Liver (tissue), 9 donors: ENCODE results near the gene BAHCC1. TPM values are rescaled to one million over a fixed set of nuclear protein-coding genes. Genes with fewer than 3 reads are reported as not detected.

Experiments
- DNase-seq: peaks from one replicate; pipeline ENCODE4 v3.0.0-alpha.2; 2017; ENCODE audit warnings: low spot score
- H3K27ac ChIP-seq, 2 donors: one replicate each; pipeline ENCODE4 v1.7.0; 2013; ENCODE audit warnings: inconsistent platforms in 2 of 2, low read length in 2 of 2, control low read depth in 1 of 2, low read depth in 1 of 2, mild to moderate bottlenecking in 1 of 2
- H3K27me3 ChIP-seq, 4 donors: one replicate each; pipeline versions ENCODE4 v1.6.1 to v1.7.0; 2013; ENCODE audit warnings: low read length in 3 of 4, inconsistent platforms in 1 of 4, mild to moderate bottlenecking in 1 of 4, moderate library complexity in 1 of 4; ENCODE audit not compliant: control insufficient read depth in 4 of 4, insufficient read depth in 4 of 4
- H3K36me3 ChIP-seq, 4 donors: one replicate each; pipeline versions ENCODE4 v1.6.1 to v1.7.0; 2013; ENCODE audit warnings: low read length in 3 of 4, mild to moderate bottlenecking in 3 of 4, low read depth in 1 of 4, moderate library complexity in 1 of 4; ENCODE audit not compliant: control insufficient read depth in 4 of 4, insufficient read depth in 3 of 4
- H3K4me1 ChIP-seq, 4 donors: one replicate each; pipeline versions ENCODE4 v1.6.1 to v1.7.0; 2013; ENCODE audit warnings: low read length in 3 of 4, mild to moderate bottlenecking in 3 of 4, moderate library complexity in 1 of 4; ENCODE audit not compliant: control insufficient read depth in 4 of 4, insufficient read depth in 4 of 4
- H3K4me3 ChIP-seq, 3 donors: one replicate each; pipeline versions ENCODE4 v1.6.1 to v1.7.0; 2013; ENCODE audit warnings: low read length in 3 of 3, control low read depth in 1 of 3, low read depth in 1 of 3, mild to moderate bottlenecking in 1 of 3
- H3K9ac ChIP-seq, 2 donors: one replicate each; pipeline ENCODE4 v1.7.0; 2013; ENCODE audit warnings: low read length in 2 of 2, mild to moderate bottlenecking in 2 of 2, moderate library complexity in 2 of 2, control low read depth in 1 of 2, low read depth in 1 of 2
- H3K9me3 ChIP-seq, 4 donors: one replicate each; pipeline versions ENCODE4 v1.6.1 to v1.7.0; 2013; ENCODE audit warnings: low read length in 3 of 4; ENCODE audit not compliant: control insufficient read depth in 4 of 4
- EGR1 ChIP-seq, 2 donors: IDR thresholded peaks; 2 replicates each; pipeline ENCODE4 v1.6.1; 2016 to 2018; ENCODE audit warnings: antibody characterized with exemption in 2 of 2, low read depth in 2 of 2
- GABPA ChIP-seq, 2 donors: IDR thresholded peaks in 1 of 2; conservative IDR thresholded peaks in 1 of 2; 2 replicates each; pipeline ENCODE4 v1.6.1; 2016; ENCODE audit warnings: antibody characterized with exemption in 2 of 2, mild to moderate bottlenecking in 1 of 2, moderate library complexity in 1 of 2
- HNF4G ChIP-seq: IDR thresholded peaks from 2 replicates; pipeline ENCODE4 v1.6.1; 2016; ENCODE audit warnings: antibody characterized with exemption
- JUND ChIP-seq, 2 donors: IDR thresholded peaks; 2 replicates each; pipeline ENCODE4 v1.6.1; 2016; ENCODE audit warnings: antibody characterized with exemption in 2 of 2
- NR2F2 ChIP-seq: IDR thresholded peaks from 2 replicates; pipeline ENCODE4 v1.6.1; 2016; ENCODE audit warnings: antibody characterized with exemption
- RAD21 ChIP-seq, 2 donors: IDR thresholded peaks; 2 replicates each; pipeline ENCODE4 v1.6.1; 2016; ENCODE audit warnings: antibody characterized with exemption in 2 of 2, mild to moderate bottlenecking in 2 of 2
- RXRA ChIP-seq, 2 donors: IDR thresholded peaks; 2 replicates each; pipeline ENCODE4 v1.6.1; 2017 to 2018; ENCODE audit warnings: antibody characterized with exemption in 2 of 2, mild to moderate bottlenecking in 1 of 2
- SP1 ChIP-seq: IDR thresholded peaks from 2 replicates; pipeline ENCODE4 v1.6.1; 2018; ENCODE audit warnings: antibody characterized with exemption, mild to moderate bottlenecking
- TAF1 ChIP-seq: conservative IDR thresholded peaks from 2 replicates; pipeline ENCODE4 v1.6.1; 2016; ENCODE audit warnings: antibody characterized with exemption, mild to moderate bottlenecking
- WGBS: extraction: QIAGEN DNeasy Blood & Tissue Kit; methylation state at CpG from one replicate; pipeline ENCODE4 v1.1.7; 2013; 5-methylcytosine and 5-hydroxymethylcytosine counted together
- polyA plus RNA-seq, 2 donors: library from polyadenylated mRNA; stranded (reverse) in 1 of 2; unstranded in 1 of 2; fragments of 200-250 nt in 1 of 2; fragments of >200 nt in 1 of 2; fragmentation: Nextera tagmentation in 1 of 2; extraction: Ambion mirVana in 1 of 2; gene quantifications; one replicate each; pipeline versions ENCODE4 v1.2.1 to v1.2.3, GENCODE V29; 2013 to 2015
- total RNA-seq, 2 donors: library from RNA; depleted of rRNA; stranded (reverse); fragments of >200 nt; gene quantifications; one replicate each; pipeline ENCODE4 v1.2.3, GENCODE V29; 2014
- TF ChIP-seq, protein P1 (sequence below): fragments of 150-350 bp; IDR thresholded peaks from 2 replicates; pipeline ENCODE4 v1.5.1; 2017; ENCODE audit warnings: improper control_type of control experiment, low read depth, low read length; ENCODE audit not compliant: missing input control
- TF ChIP-seq, protein P2 (sequence below): IDR thresholded peaks from 2 replicates; pipeline ENCODE4 v1.6.1; 2016; ENCODE audit warnings: antibody characterized with exemption
- TF ChIP-seq, protein P3 (sequence below): IDR thresholded peaks from 2 replicates; pipeline ENCODE4 v1.6.1; 2016; ENCODE audit warnings: antibody characterized with exemption
- TF ChIP-seq, protein P4 (sequence below): IDR thresholded peaks from 2 replicates; pipeline ENCODE4 v1.6.1; 2016; ENCODE audit warnings: antibody characterized with exemption, mild to moderate bottlenecking
- donor health status: healthy.
- donor health status: healthy.
- donor health status: healthy.
- donor health status: healthy.
- donor health status: healthy.

BAHCC1 gene
- total and polyA plus RNA-seq, 4 donors: 0.76 to 3.9 (median 2.5) TPM

DNA sequence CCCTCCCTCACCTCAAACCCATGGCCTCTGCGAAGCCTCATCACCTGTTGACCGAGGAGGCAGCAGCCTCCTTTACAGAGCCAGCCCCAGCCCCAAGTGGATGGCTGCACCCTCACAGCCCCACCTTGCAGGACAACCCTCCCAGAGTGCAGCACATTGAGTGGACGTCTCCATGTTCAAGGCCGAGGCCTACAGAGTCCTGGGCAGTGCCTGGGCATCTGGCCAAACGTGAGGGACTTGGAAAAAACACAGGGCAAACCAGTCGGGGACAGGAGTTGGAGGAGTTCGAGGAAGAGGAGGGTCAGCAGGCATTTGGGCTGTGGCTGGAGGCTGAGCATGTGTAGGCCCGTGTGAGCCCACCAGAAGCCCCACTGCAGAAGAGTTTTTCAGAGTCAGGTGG lies 77.8 kb downstream of the BAHCC1 start:
- H3K27ac ChIP-seq: no peak overlapping the region
- 68% methylated on average over 8 of the region's 8 CpGs for WGBS

DNA sequence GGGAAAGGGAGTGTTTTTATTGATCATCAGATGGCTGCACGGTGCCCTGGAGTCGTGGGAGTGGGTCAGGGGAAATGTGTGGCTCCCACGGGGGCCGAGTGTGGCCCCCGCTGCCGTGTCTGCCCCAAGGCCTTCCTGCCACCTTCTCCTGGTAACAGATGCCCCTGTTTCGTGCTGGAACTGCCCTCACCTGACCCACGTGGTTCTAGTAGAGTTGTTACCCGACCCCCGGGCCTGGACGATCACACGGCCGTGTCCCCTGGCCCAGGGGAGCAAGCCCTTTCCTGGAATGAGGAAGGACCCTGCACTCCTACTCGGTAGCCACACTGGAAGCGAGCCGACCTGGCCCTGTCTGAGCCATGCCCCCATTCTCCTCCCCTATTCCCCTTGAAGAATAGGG lies 79.7 kb downstream of the BAHCC1 start:
- H3K9ac ChIP-seq: no peak overlapping the region
- WGBS: 88% methylated on average over 16 of the region's 16 CpGs
- DNase-seq: no peak
- no peak overlapping the region for H3K27ac ChIP-seq
- H3K27me3 ChIP-seq: no peaks in the 10 kb centered on the region
- H3K4me3 ChIP-seq: no peak overlapping the region
- H3K9me3 ChIP-seq: no peaks in the 10 kb centered on the region
- TF ChIP-seq SP1: no peak
- TF ChIP-seq, protein P1, sequence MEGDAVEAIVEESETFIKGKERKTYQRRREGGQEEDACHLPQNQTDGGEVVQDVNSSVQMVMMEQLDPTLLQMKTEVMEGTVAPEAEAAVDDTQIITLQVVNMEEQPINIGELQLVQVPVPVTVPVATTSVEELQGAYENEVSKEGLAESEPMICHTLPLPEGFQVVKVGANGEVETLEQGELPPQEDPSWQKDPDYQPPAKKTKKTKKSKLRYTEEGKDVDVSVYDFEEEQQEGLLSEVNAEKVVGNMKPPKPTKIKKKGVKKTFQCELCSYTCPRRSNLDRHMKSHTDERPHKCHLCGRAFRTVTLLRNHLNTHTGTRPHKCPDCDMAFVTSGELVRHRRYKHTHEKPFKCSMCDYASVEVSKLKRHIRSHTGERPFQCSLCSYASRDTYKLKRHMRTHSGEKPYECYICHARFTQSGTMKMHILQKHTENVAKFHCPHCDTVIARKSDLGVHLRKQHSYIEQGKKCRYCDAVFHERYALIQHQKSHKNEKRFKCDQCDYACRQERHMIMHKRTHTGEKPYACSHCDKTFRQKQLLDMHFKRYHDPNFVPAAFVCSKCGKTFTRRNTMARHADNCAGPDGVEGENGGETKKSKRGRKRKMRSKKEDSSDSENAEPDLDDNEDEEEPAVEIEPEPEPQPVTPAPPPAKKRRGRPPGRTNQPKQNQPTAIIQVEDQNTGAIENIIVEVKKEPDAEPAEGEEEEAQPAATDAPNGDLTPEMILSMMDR: no peak
- no peak for TF ChIP-seq JUND (IDR thresholded peaks at IDR 0.05)
- no peak for TF ChIP-seq RXRA (IDR thresholded peaks at IDR 0.05)
- no peak for TF ChIP-seq EGR1 (IDR thresholded peaks at IDR 0.05; ENCODE audit: low read depth in 2 of 2)
- no peak for TF ChIP-seq RAD21 (IDR thresholded peaks at IDR 0.05)
- TF ChIP-seq TAF1: no peak
- no peaks in the 10 kb centered on the region for H3K36me3 ChIP-seq
- no peaks in the 10 kb centered on the region for H3K4me1 ChIP-seq

More for the DNA sequence above, 77.8 kb downstream of the BAHCC1 start:
- no peak for DNase-seq
- Histone ChIP-seq H3K9ac (no peak overlapping the region), H3K4me3 (no peak overlapping the region), H3K9me3 (no peaks in the 10 kb centered on the region), H3K27me3 (no peaks in the 10 kb centered on the region), H3K4me1 (no peaks in the 10 kb centered on the region), H3K36me3 (no peaks in the 10 kb centered on the region)
- TF ChIP-seq EGR1 (IDR thresholded peaks at IDR 0.05; ENCODE audit: low read depth in 2 of 2) (no peak), SP1 (no peak), TAF1 (no peak), GABPA (IDR thresholded peaks at IDR 0.05 in 1 of 2, conservative IDR thresholded peaks at IDR 0.05 in 1 of 2) (no peak), HNF4G (no peak), RXRA (IDR thresholded peaks at IDR 0.05) (no peak), NR2F2 (no peak), RAD21 (IDR thresholded peaks at IDR 0.05) (no peak)
- TF ChIP-seq, protein P2, sequence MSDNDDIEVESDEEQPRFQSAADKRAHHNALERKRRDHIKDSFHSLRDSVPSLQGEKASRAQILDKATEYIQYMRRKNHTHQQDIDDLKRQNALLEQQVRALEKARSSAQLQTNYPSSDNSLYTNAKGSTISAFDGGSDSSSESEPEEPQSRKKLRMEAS: no peak
- TF ChIP-seq, protein P3, sequence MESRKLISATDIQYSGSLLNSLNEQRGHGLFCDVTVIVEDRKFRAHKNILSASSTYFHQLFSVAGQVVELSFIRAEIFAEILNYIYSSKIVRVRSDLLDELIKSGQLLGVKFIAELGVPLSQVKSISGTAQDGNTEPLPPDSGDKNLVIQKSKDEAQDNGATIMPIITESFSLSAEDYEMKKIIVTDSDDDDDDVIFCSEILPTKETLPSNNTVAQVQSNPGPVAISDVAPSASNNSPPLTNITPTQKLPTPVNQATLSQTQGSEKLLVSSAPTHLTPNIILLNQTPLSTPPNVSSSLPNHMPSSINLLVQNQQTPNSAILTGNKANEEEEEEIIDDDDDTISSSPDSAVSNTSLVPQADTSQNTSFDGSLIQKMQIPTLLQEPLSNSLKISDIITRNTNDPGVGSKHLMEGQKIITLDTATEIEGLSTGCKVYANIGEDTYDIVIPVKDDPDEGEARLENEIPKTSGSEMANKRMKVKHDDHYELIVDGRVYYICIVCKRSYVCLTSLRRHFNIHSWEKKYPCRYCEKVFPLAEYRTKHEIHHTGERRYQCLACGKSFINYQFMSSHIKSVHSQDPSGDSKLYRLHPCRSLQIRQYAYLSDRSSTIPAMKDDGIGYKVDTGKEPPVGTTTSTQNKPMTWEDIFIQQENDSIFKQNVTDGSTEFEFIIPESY: no peak
- TF ChIP-seq, protein P1: no peak
- TF ChIP-seq, protein P4, sequence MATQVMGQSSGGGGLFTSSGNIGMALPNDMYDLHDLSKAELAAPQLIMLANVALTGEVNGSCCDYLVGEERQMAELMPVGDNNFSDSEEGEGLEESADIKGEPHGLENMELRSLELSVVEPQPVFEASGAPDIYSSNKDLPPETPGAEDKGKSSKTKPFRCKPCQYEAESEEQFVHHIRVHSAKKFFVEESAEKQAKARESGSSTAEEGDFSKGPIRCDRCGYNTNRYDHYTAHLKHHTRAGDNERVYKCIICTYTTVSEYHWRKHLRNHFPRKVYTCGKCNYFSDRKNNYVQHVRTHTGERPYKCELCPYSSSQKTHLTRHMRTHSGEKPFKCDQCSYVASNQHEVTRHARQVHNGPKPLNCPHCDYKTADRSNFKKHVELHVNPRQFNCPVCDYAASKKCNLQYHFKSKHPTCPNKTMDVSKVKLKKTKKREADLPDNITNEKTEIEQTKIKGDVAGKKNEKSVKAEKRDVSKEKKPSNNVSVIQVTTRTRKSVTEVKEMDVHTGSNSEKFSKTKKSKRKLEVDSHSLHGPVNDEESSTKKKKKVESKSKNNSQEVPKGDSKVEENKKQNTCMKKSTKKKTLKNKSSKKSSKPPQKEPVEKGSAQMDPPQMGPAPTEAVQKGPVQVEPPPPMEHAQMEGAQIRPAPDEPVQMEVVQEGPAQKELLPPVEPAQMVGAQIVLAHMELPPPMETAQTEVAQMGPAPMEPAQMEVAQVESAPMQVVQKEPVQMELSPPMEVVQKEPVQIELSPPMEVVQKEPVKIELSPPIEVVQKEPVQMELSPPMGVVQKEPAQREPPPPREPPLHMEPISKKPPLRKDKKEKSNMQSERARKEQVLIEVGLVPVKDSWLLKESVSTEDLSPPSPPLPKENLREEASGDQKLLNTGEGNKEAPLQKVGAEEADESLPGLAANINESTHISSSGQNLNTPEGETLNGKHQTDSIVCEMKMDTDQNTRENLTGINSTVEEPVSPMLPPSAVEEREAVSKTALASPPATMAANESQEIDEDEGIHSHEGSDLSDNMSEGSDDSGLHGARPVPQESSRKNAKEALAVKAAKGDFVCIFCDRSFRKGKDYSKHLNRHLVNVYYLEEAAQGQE: no peak
